GM12878 (cell line): Measurements from ENCODE around the gene HMCES. TPM values are rescaled to one million over a fixed set of nuclear protein-coding genes. Genes with fewer than 3 reads are reported as not detected.

Experiments used
- ATAC-seq: fragments of 200-7000 bp; cut with Tn5 transposase; 3 replicates; pipeline ENCODE4 v1.9.1; 2020; ENCODE audit warnings: mild to moderate bottlenecking, moderate library complexity
- BruUV-seq: library from RNA; stranded (reverse); fragments of 400-500 nt; replicated peaks from 2 replicates; lab custom pipeline; 2021; lab: Mats Ljungman, UMichigan
- CTCF ChIA-PET: fragments of 300-600 bp; sonication (Branson Sonifier 250); formaldehyde crosslinking; extraction: SDS; loops from one replicate; lab custom pipeline; 2021; ENCODE audit warnings: inconsistent platforms; lab: Yijun Ruan, JAX
- POLR2A ChIA-PET: fragments of 350-600 bp; formaldehyde crosslinking; extraction: SDS; loops from one replicate; lab custom pipeline; 2021; ENCODE audit warnings: inconsistent platforms; lab: Charles Lee
- RAD21 ChIA-PET: fragments of 300-600 bp; sonication (Branson Sonifier 250); formaldehyde crosslinking; loops from one replicate; lab custom pipeline; 2023; ENCODE audit warnings: antibody characterized with exemption; ENCODE audit not compliant: unreplicated experiment; lab: Charles Lee
- SMC1A ChIA-PET: fragments of 300-600 bp; sonication (Branson Sonifier 250); formaldehyde crosslinking; loops from one replicate; lab custom pipeline; 2023; ENCODE audit not compliant: unreplicated experiment, uncharacterized antibody; lab: Charles Lee
- DNase-seq: peaks from one replicate; pipeline ENCODE4 v3.0.0-alpha.2; 2011; ENCODE audit warnings: low read depth, low spot score
- FAIRE-seq: peaks from 3 replicates; lab custom pipeline; 2011; peaks lifted over from hg19 to GRCh38; lab: Jason Lieb, UNC
- H2AFZ ChIP-seq: 2 replicates; pipeline ENCODE4 v1.6.0; 2011; ENCODE audit warnings: low read depth, low read length, control low read depth; ENCODE audit not compliant: control insufficient read depth
- H3K27ac ChIP-seq: 2 replicates; pipeline ENCODE4 v1.5.1; 2011; ENCODE audit warnings: control low read depth; ENCODE audit not compliant: control insufficient read depth, insufficient read depth
- H3K27me3 ChIP-seq, 2 experiments: replicated peaks in 1 of 2; 2 replicates each; pipeline versions ENCODE4 v1.6.0 to v1.6.1; 2011; ENCODE audit warnings: low read length in 1 of 2; ENCODE audit not compliant: control insufficient read depth in 2 of 2, insufficient read depth in 2 of 2
- H3K36me3 ChIP-seq, 2 experiments: 2 replicates each; pipeline ENCODE4 v1.5.1; 2011; ENCODE audit warnings: low read length in 1 of 2; ENCODE audit not compliant: control insufficient read depth in 2 of 2, insufficient read depth in 2 of 2
- H3K4me1 ChIP-seq: 2 replicates; pipeline ENCODE4 v1.6.1; 2011; ENCODE audit warnings: mild to moderate bottlenecking, low read length, moderate library complexity, mixed read lengths; ENCODE audit not compliant: control insufficient read depth, insufficient read depth
- H3K4me2 ChIP-seq: 2 replicates; pipeline ENCODE4 v1.6.0; 2011; ENCODE audit warnings: control low read depth; ENCODE audit not compliant: control insufficient read depth, insufficient read depth
- H3K4me3 ChIP-seq: fragments of 200-600 bp; sonication (generic); 2 replicates; pipeline ENCODE4 v1.5.1; 2016
- H3K79me2 ChIP-seq: 2 replicates; pipeline ENCODE4 v1.6.0; 2011; ENCODE audit warnings: low read length; ENCODE audit not compliant: control insufficient read depth, insufficient read depth
- H3K9ac ChIP-seq: 2 replicates; pipeline ENCODE4 v1.8.0; 2011; ENCODE audit warnings: low read length, control low read depth, mixed read lengths; ENCODE audit not compliant: control insufficient read depth, insufficient read depth
- H3K9me3 ChIP-seq: replicated peaks from 3 replicates; pipeline ENCODE4 v1.5.1; 2011; ENCODE audit warnings: mild to moderate bottlenecking, low read length; ENCODE audit not compliant: control insufficient read depth, insufficient read depth
- H4K20me1 ChIP-seq: 2 replicates; pipeline ENCODE4 v1.6.0; 2011; ENCODE audit not compliant: control insufficient read depth, insufficient read depth
- CREB1 ChIP-seq: IDR thresholded peaks from 2 replicates; pipeline ENCODE4 v1.6.1; 2012; ENCODE audit warnings: low read depth, mild to moderate bottlenecking, inconsistent platforms
- CUX1 ChIP-seq: IDR thresholded peaks from 2 replicates; pipeline ENCODE4 v1.6.1; 2012; ENCODE audit warnings: improper control_type of control experiment, low read depth, low read length; ENCODE audit not compliant: insufficient replicate concordance
- MEF2A ChIP-seq: IDR thresholded peaks from 2 replicates; pipeline ENCODE4 v1.6.1; 2011; ENCODE audit warnings: low read depth, mild to moderate bottlenecking, low read length, moderate library complexity; ENCODE audit not compliant: insufficient read depth
- MTA3 ChIP-seq: IDR thresholded peaks from 2 replicates; pipeline ENCODE4 v1.6.1; 2012; ENCODE audit warnings: low read length, inconsistent platforms, borderline replicate concordance
- NFYA ChIP-seq: IDR thresholded peaks from 2 replicates; pipeline ENCODE4 v1.6.1; 2011; ENCODE audit warnings: low read depth, mild to moderate bottlenecking, low read length, improper control_type of control experiment, borderline replicate concordance
- SKIL ChIP-seq: fragments of 450-650 bp; IDR thresholded peaks from 2 replicates; pipeline ENCODE4 v1.6.1; 2017; ENCODE audit warnings: mild to moderate bottlenecking, low read depth, inconsistent platforms; ENCODE audit not compliant: poor library complexity, severe bottlenecking
- ZBTB11 ChIP-seq: fragments of 450-650 bp; formaldehyde crosslinking; IDR thresholded peaks from 2 replicates; pipeline ENCODE4 v1.5.0; 2022; ENCODE audit warnings: mild to moderate bottlenecking, missing genetic modification characterization
- WGBS: methylation state at CpG from one replicate; pipeline ENCODE4 v1.1.6; 2016; ENCODE audit warnings: low lambda C conversion rate; ENCODE audit not compliant: insufficient replicate concordance, insufficient coverage; ENCODE audit errors: missing lambda C conversion rate; 5-methylcytosine and 5-hydroxymethylcytosine counted together
- in situ Hi-C: fragments of 300-500 bp; cut with MboI; formaldehyde crosslinking; loops from 9 replicates; pipeline ENCODE4 v1.14.3; 2018; ENCODE audit warnings: mixed read lengths
- intact Hi-C: fragments of 100-400 bp; cut with micrococcal nuclease; formaldehyde crosslinking; loops from one replicate; pipeline ENCODE4 v1.14.2; 2022; ENCODE audit not compliant: unreplicated experiment
- polyA plus RNA-seq, 11 experiments: library from polyadenylated mRNA; depleted of rRNA in 4 of 11; unstranded in 6 of 11; stranded (reverse) in 5 of 11; fragments of >200 nt; fragmentation: Nextera tagmentation in 4 of 11; fragmentation: Illumina TruSeq in 1 of 11; extraction: Ambion mirVana in 4 of 11; extraction: Trizol in 1 of 11; gene quantifications; 1 replicate in 1 of 11; 2 replicates in 10 of 11; pipeline versions ENCODE4 v1.2.1 to v1.2.3, GENCODE V29; 2011 to 2016; ENCODE audit warnings: inconsistent platforms in 2 of 11, missing spikeins in 2 of 11, low read depth in 1 of 11
- total RNA-seq, 4 experiments: library from RNA; depleted of rRNA in 3 of 4; stranded (reverse); fragments of >200 nt in 3 of 4; fragmentation: Illumina TruSeq in 1 of 4; extraction: Trizol in 1 of 4; gene quantifications; 2 replicates each; pipeline versions ENCODE4 v1.2.1 to v1.2.3, GENCODE V29; 2013 to 2021

HMCES gene
- total and polyA plus RNA-seq, 10 of the 15 experiments (the other 5 are each of a cell fraction or from before 2014, with no cell fraction given) = 12.4 to 49.8 (median 27.0) TPM

GRCh38 chr3:129347458-129347845 lies 68.8 kb downstream of the HMCES start:
- intact Hi-C loops = no loop called here
- no peak for ATAC-seq
- WGBS = 49% methylated on average over 8 of the region's 8 CpGs
- no peak overlapping the region for H3K4me2 ChIP-seq
- ChIA-PET RAD21 (no interaction called here), CTCF (interaction anchor here (0.6 kb wide), 1 partner anchor 23 kb away, joined by 3 read pairs; no protein-coding TSS in a partner anchor), SMC1A (no interaction called here), POLR2A (no interaction called here)
- no peaks in the 10 kb centered on the region for H3K9me3 ChIP-seq
- H3K79me2 ChIP-seq = no peaks in the 10 kb centered on the region
- no TSS peak for BruUV-seq
- no peak overlapping the region for H3K9ac ChIP-seq
- no peak for FAIRE-seq
- H3K27ac ChIP-seq = no peak overlapping the region
- H3K36me3 ChIP-seq = no peaks in the 10 kb centered on the region
- H3K4me1 ChIP-seq = no peaks in the 10 kb centered on the region
- DNase-seq = no peak
- H2AFZ ChIP-seq = no peak overlapping the region
- H3K27me3 ChIP-seq = no peaks in the 10 kb centered on the region; a peak in 2 of 4 replicates
- in situ Hi-C loops = no loop called here
- TF ChIP-seq MEF2A (no peak), SKIL (no peak), ZBTB11 (CRISPR knock-in tag) (no peak), CUX1 (no peak), MTA3 (no peak), NFYA (no peak), CREB1 (no peak)
- TF ChIP-seq, all 136 proteins: peak for 0
- no peaks in the 10 kb centered on the region for H4K20me1 ChIP-seq
- no peak overlapping the region for H3K4me3 ChIP-seq
